ENCODE results near the gene ANKLE2. TPM values are rescaled to one million over a fixed set of nuclear protein-coding genes. Genes with fewer than 3 reads are reported as not detected.
"Not testable (repeated sequence)": the region's sequence is repeated elsewhere in the genome, so short reads cannot be mapped to it uniquely, and the experiment has no call there.

The ANKLE2 gene
- total and polyA plus RNA-seq, 2 of the 8 experiments (the other 6 are each of a cell fraction or from before 2014, with no cell fraction given), result 41.0 to 64.9 TPM

DNA sequence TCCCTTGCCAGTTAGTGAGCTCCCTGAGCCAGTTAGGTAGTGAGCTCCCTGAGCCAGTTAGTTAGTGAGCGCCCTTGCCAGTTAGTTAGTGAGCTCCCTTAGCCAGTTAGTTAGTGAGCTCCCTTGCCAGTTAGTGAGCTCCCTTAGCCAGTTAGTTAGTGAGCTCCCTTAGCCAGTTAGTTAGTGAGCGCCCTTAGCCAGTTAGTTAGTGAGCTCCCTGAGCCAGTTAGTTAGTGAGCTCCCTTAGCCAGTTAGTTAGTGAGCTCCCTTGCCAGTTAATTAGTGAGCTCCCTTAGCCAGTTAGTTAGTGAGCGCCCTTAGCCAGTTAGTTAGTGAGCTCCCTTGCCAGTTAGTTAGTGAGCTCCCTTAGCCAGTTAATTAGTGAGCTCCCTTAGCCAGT lies 69.6 kb downstream of the ANKLE2 start:
- peaks cover 2 to 17% (median 10%) of the 10 kb centered on the region in 4 experiments; a peak in 5 of 8 replicates for H3K36me3 ChIP-seq (ENCODE audit: control insufficient read depth in 2 of 4, insufficient read depth in 4 of 4, low read length in 3 of 4)
- not testable (repeated sequence) for H3K4ac ChIP-seq (replicated peaks; ENCODE audit: insufficient read length, low read depth, low read length); H3K23me2 ChIP-seq (ENCODE audit: low read depth, low read length); H3K4me1 ChIP-seq (replicated peaks in 1 of 4; ENCODE audit: control insufficient read depth in 3 of 4, insufficient read depth in 4 of 4, low read length in 3 of 4); H4K91ac ChIP-seq (replicated peaks; ENCODE audit: insufficient read length, low read length); H3K23ac ChIP-seq (ENCODE audit: insufficient read length); H4K8ac ChIP-seq (ENCODE audit: extremely low read depth, insufficient read depth, low read length); H3K9ac ChIP-seq (replicated peaks in 1 of 4; ENCODE audit: extremely low read depth in 1 of 4, low read depth in 3 of 4, low read length in 3 of 4); H2AK5ac ChIP-seq (ENCODE audit: low read depth, low read length); H3K79me1 ChIP-seq (ENCODE audit: low read depth, low read length); H3K4me3 ChIP-seq (ENCODE audit: extremely low read depth in 1 of 4, insufficient read depth in 2 of 4, low read depth in 3 of 4, low read length in 4 of 4); H2BK15ac ChIP-seq (ENCODE audit: low read length); H3K4me2 ChIP-seq (ENCODE audit: insufficient read depth in 1 of 2, low read depth in 2 of 2, low read length in 2 of 2); H2AFZ ChIP-seq (ENCODE audit: low read length); H2BK20ac ChIP-seq (ENCODE audit: low read length); H3K79me2 ChIP-seq (ENCODE audit: control insufficient read depth in 1 of 2, insufficient read depth in 2 of 2, low read length in 2 of 2); H3K9me3 ChIP-seq (ENCODE audit: insufficient read depth in 2 of 2, low read depth in 1 of 2, low read length in 1 of 2); FAIRE-seq; H2BK120ac ChIP-seq (replicated peaks; ENCODE audit: low read depth, low read length); H2BK5ac ChIP-seq (ENCODE audit: low read depth, low read length); H3K14ac ChIP-seq (ENCODE audit: insufficient read length); H4K5ac ChIP-seq (ENCODE audit: insufficient read length, low read depth, low read length); H3K56ac ChIP-seq (replicated peaks; ENCODE audit: insufficient read length, low read depth, low read length); DNase-seq (ENCODE audit: low read depth in 1 of 2, low spot score in 2 of 2); H3K18ac ChIP-seq (ENCODE audit: extremely low read depth, low read length); H2BK12ac ChIP-seq (ENCODE audit: low read depth, low read length); H3K27me3 ChIP-seq (replicated peaks in 1 of 4; ENCODE audit: control insufficient read depth in 3 of 4, extremely low read depth in 1 of 4, insufficient read depth in 3 of 4, low read length in 3 of 4); H3K27ac ChIP-seq (ENCODE audit: low read depth, low read length)
- peaks cover 2 to 10% of the 10 kb centered on the region in 2 experiments for H4K20me1 ChIP-seq (replicated peaks in 1 of 2; ENCODE audit: control insufficient read depth in 1 of 2, insufficient read depth in 2 of 2, low read length in 2 of 2)
- POLR2A ChIA-PET (ENCODE audit: partially characterized antibody), result interaction anchor here (0.7 to 3.4 kb wide), 8 partner anchors 11 to 84 kb away, joined by 3 to 24 read pairs (median 3); partner anchors contain the start of gene PGAM5
- CTCF ChIA-PET (ENCODE audit: partially characterized antibody), result interaction anchor here (1.4 kb wide), 2 partner anchors 9 to 53 kb away, joined by 3 to 4 read pairs; no protein-coding TSS in a partner anchor
- WGBS, 2 experiments (ENCODE audit: extremely low coverage in 1 of 2, insufficient coverage in 1 of 2, insufficient read length in 1 of 2, insufficient replicate concordance in 2 of 2, low coverage in 1 of 2, low lambda C conversion rate in 2 of 2, missing lambda C conversion rate in 1 of 2), result 87% methylated on average over 2 of the region's 3 CpGs; no CpG with 5 or more reads in 1 of the 2 experiments
- TF ChIP-seq BRCA1 (IDR thresholded peaks at IDR 0.05; ENCODE audit: low read depth, low read length), result peak; percentile 73; the same call in 1 of the 2 replicates

Measured in H1 (cell line).